Right ventricle myocardium inferior (tissue), 1 donor: ENCODE data around the gene CHID1. TPM values are rescaled to one million over a fixed set of nuclear protein-coding genes. Genes with fewer than 3 reads are reported as not detected.

ENCODE experiments used
- ATAC-seq: fragments of 200-7000 bp; cut with Tn5 transposase; one replicate; pipeline ENCODE4 v1.9.1; 2020; ENCODE audit warnings: mild to moderate bottlenecking, moderate library complexity
- DNase-seq: peaks from one replicate; pipeline ENCODE4 v3.0.0; 2021; ENCODE audit errors: missing footprints
- intact Hi-C: fragments of 100-400 bp; cut with DNase I; formaldehyde crosslinking; loops from one replicate; pipeline ENCODE4 v1.11.0; 2022
- total RNA-seq: library from RNA; stranded (reverse); fragmentation: NEBNext Ultra II Directional; extraction: Animal tissue kit (Norgen Biotek cat#: 25700); gene quantifications from one replicate; pipeline ENCODE4 v1.2.1, GENCODE V29; 2021
- donor health status: DM: no; HTN: yes; CAD: no; lungs with severe emphysema.

The CHID1 gene
- total RNA-seq, 1 donor from 2014 or later = 49.4 TPM

DNA sequence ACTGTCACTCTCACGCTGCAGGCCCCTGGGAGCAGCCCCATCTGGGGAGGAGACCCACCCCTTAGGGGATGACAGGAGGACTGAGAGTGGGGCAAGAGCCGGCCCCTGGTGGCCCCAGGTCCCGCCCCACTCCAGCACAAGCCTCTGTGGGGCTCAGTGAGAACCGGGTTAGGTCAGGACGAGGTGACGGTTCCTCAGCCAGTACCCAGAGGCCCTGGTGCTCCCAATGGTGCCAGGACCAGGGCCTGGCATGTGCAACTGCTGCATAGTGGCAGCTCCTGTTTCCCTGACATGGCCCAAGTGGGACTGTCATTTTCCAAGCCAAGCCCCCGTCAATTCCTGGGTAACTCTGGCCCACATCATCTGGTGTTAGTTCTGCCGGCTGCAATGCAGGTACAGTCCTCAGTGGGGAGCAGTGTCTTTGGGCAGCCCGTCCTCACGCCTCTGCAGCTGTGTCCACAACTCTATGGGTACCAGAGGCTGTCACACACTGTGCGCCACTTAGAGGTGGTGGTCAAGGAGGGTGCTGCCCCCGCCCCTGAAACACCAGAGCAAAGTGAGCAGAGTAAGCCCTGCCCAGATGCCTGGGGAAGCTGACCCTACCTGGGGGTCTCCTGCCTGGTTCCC is 15.9 kb downstream of the CHID1 start:
- intact Hi-C loops = no loop called here
- no peak for ATAC-seq
- no peak for DNase-seq

DNA sequence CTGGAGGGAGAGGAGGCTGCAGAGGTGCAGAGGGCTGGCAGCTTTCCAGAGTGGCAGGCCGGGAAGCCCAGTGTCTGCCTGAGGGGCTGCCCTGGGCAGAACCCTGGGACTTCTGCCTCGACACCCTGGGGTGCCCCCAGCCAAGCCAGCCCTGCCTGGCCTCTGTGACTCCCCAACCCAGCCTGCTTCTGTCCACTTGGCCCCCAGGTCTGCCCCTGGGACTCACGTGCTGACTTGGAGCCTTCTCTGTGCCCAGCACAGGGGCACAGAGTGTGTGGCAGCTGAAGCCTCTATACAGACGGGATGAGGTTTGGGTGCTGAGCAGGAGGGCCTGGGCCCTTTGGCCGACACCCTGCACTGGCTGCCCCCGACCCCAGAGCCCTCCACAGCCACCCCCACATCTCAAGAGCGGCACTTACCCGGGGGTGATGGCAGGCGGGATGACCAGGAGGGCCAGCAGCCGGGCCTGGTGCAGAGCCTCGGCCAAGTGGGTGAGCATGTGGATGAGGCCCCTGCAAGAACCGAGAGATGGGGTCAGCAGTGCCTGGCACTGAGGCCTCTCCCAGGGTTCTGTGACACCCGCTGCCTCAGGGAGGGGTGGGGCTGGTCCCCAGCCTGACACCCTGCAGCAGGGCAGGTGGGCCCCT is 17.5 kb downstream of the CHID1 start:
- DNase-seq (no peak), ATAC-seq (no peak)
- intact Hi-C loops = no loop called here

- no peak for DNase-seq
- ATAC-seq = no peak
- intact Hi-C loops = no loop called here
Observed at GRCh38 chr11:890794-891540, 19.6 kb downstream of the CHID1 start.

- no peak for ATAC-seq
- intact Hi-C loops = no loop called here
- DNase-seq = no peak
Observed at GRCh38 chr11:889687-890475, 20.7 kb downstream of the CHID1 start.

DNA sequence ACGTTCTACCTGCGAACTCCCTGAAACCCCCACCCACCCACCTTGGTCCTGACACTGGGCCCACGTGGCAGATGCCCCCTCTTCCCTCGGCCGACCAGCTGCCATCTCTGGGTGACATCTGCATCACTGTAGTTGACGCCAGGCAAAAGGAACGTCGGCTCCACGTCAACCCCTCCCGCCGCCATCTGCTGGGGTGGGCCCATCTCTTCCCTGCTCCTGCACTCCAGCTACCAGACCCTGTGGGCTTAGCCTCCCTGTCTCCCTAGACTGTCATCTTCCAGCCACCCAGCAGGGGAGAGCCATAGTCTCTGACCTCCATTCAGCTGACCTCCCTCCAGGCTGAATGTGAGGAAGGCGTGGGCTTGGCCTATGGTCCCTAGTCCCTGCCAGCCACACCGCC is 21.4 kb downstream of the CHID1 start:
- intact Hi-C loops = no loop called here
- ATAC-seq = no peak
- DNase-seq = no peak

- ATAC-seq = no peak
- DNase-seq = no peak
- intact Hi-C loops = no loop called here
Observed at GRCh38 chr11:888310-889212, 22.0 kb downstream of the CHID1 start.

DNA sequence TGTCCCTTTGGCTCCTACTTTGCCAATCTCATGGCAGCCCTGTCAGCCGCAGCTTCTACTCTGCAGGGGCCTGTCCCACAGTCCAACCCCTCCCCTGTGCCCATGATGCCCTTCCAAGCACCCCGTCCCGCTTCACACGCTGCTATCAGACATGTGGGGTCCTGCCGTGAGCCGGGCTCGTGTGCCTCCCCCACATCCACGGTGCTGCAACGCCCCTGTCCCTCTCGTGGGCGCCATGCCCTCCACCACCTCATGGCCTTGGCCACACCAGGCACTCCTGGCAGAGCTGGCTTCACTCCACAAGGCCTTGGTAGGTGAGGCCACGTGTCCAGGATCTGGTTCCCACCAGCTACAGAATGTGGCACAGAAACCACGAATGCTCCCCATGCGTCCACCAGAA is 23.0 kb downstream of the CHID1 start:
- no peak for ATAC-seq
- no peak for DNase-seq
- intact Hi-C loops = no loop called here

GRCh38 chr11:886568-886967 is 24.0 kb downstream of the CHID1 start:
- no peak for ATAC-seq
- intact Hi-C loops = no loop called here
- no peak for DNase-seq

- ATAC-seq (no peak), DNase-seq (no peak)
- intact Hi-C loops = no loop called here
Observed at GRCh38 chr11:884578-885070, 26.0 kb downstream of the CHID1 start.

- intact Hi-C loops = no loop called here
- no peak for ATAC-seq
- DNase-seq = no peak
Observed at GRCh38 chr11:883527-883926, 27.1 kb downstream of the CHID1 start.

- DNase-seq (no peak), ATAC-seq (no peak)
- intact Hi-C loops = no loop called here
Observed at GRCh38 chr11:882596-882995, 28.0 kb downstream of the CHID1 start.

DNA sequence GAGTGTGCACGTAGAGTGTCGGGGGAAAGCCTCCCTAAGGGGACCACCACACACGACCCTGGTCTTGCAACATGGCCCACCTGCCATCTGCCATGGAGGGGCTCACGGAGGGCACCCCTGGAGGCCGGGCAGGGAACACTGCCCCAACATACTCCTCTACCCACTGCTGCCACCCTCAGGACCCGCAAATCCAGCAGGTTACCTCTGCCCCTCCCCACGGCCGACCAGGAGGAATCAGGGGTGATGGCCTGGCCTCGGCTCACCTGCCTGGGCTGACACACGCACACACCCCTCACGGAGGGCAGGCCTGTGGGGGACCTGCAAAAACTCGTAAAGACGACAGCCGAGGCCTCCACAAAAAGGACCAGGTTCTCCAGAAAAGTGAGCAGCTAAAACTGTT is 30.2 kb downstream of the CHID1 start:
- no peak for ATAC-seq
- intact Hi-C loops = no loop called here
- no peak for DNase-seq

GRCh38 chr11:877565-877964 is 33.0 kb downstream of the CHID1 start:
- ATAC-seq = no peak
- intact Hi-C loops = no loop called here
- no peak for DNase-seq

GRCh38 chr11:876545-876944 is 34.1 kb downstream of the CHID1 start:
- intact Hi-C loops = no loop called here
- peak; percentile 83 for ATAC-seq
- DNase-seq = peak; percentile 84

DNA sequence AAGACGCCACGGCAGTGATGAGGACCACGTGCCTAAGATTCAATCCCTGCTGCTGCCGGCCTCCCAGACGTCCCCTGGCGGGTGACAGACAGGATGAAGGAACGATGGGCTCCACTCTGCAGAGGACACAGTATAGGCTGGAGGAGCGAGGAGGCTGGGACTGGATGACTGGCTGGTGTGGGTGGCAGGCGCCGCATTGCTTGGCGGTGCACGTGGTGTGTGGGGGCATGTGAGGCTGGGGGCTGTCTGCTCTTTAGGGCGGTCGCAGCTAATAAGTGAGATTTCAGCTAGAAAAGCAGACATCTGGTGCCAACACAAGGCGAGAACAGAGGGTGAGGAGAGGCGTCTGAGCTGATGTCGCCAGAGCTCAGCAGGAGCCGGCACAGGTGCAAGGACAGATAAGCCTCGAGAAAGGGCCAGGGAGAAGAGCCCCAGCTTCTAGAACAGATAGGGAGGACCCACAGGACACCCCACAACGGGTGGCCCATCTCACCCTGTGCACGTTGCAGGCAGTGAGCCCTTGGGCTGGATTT is 34.8 kb downstream of the CHID1 start:
- intact Hi-C loops = no loop called here
- no peak for DNase-seq

GRCh38 chr11:875203-875602 is 35.4 kb downstream of the CHID1 start:
- intact Hi-C loops = no loop called here
- no peak for ATAC-seq

More for the DNA sequence above, 34.8 kb downstream of the CHID1 start:
- no peak for ATAC-seq

GRCh38 chr11:873706-874105 is 36.9 kb downstream of the CHID1 start:
- intact Hi-C loops = no loop called here
- DNase-seq (no peak), ATAC-seq (no peak)

More at GRCh38 chr11:875203-875602, 35.4 kb downstream of the CHID1 start:
- DNase-seq = no peak

DNA sequence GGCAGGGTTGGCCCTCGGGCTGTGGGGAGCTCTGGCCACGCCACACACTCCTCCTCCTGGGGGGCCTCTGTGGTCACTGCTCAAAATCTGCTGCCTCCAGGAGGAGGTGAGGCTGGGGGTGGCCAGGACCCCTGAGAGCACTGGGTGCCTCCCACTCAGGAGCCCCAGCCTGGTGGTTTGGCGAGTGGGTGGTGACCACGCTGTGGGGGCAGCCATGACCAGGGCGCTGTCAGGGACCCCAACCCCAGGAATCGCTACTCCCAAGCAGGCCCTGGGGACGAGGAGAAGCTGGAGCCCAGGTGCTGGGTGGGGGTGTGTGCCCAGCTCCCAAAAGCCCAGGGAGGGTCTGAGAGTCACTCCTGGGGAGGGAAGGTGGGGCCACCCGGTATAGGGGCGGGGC is 37.8 kb downstream of the CHID1 start:
- intact Hi-C loops = no loop called here
- ATAC-seq (no peak), DNase-seq (no peak)
